AG04449 (cell line): ENCODE data around the gene GXYLT1.
A peak's percentile ranks its signal among the peaks of the same experiment; 100 is the strongest.

Source experiments
- CTCF ChIA-PET: fragments of 350-600 bp; formaldehyde crosslinking; extraction: SDS; loops from one replicate; lab custom pipeline; 2021; ENCODE audit warnings: antibody characterized with exemption; lab: Yijun Ruan, JAX
- POLR2A ChIA-PET: fragments of 400-600, 350-600 bp; formaldehyde crosslinking; extraction: SDS; loops from one replicate; lab custom pipeline; 2020; ENCODE audit warnings: antibody characterized with exemption, inconsistent platforms; lab: Yijun Ruan, JAX
- DNase-seq: peaks from one replicate; pipeline ENCODE4 v3.0.0-alpha.2; 2010; ENCODE audit warnings: low read depth, low spot score
- H3K4me3 ChIP-seq: 2 replicates; pipeline ENCODE4 v1.5.1; 2011; ENCODE audit warnings: low read depth, mild to moderate bottlenecking, control low read depth, low read length
- CTCF ChIP-seq: IDR thresholded peaks from one replicate; pipeline ENCODE4 v1.5.1; 2011; ENCODE audit warnings: mild to moderate bottlenecking, moderate library complexity, low read length, control low read depth, inconsistent platforms; ENCODE audit not compliant: insufficient read depth; ENCODE audit errors: missing control alignments

Gene GXYLT1

GRCh38 chr12:42141981-42142606, 2.6 kb downstream of the GXYLT1 start:
- TF ChIP-seq CTCF, result no peak
- no peak overlapping the region for H3K4me3 ChIP-seq
- POLR2A ChIA-PET, result interaction anchor here (0.7 kb wide), 1 partner anchor 150 kb away, joined by 4 read pairs; no protein-coding TSS in a partner anchor
- no peak for DNase-seq
- CTCF ChIA-PET, result interaction anchor here (1.4 kb wide), 1 partner anchor 11 kb away, joined by 3 read pairs; no protein-coding TSS in a partner anchor

GRCh38 chr12:42140901-42141300, 3.8 kb downstream of the GXYLT1 start:
- ChIA-PET CTCF (no interaction called here), POLR2A (no interaction called here)
- no peak for TF ChIP-seq CTCF
- no peak for DNase-seq
- H3K4me3 ChIP-seq, result no peak overlapping the region

GRCh38 chr12:42135259-42135814, 9.3 kb downstream of the GXYLT1 start:
- no peak for TF ChIP-seq CTCF
- CTCF ChIA-PET, result interaction anchor here (1.1 to 1.6 kb wide), 3 partner anchors 16 to 196 kb away, joined by 3 to 10 read pairs (median 5); no protein-coding TSS in a partner anchor
- no peak for DNase-seq

GRCh38 chr12:42130672-42131402, 13.8 kb downstream of the GXYLT1 start:
- ChIA-PET CTCF (interaction anchor here (0.8 to 3.7 kb wide), 9 partner anchors 11 to 1209 kb away, joined by 3 to 25 read pairs (median 3); no protein-coding TSS in a partner anchor), POLR2A (no interaction called here)
- DNase-seq, result no peak
- TF ChIP-seq CTCF, result no peak
- H3K4me3 ChIP-seq, result no peak overlapping the region

More at GRCh38 chr12:42135259-42135814, 9.3 kb downstream of the GXYLT1 start:
- POLR2A ChIA-PET, result no interaction called here
- no peak overlapping the region for H3K4me3 ChIP-seq

- no peak for DNase-seq
- ChIA-PET CTCF (interaction anchor here (0.7 to 5.2 kb wide), 6 partner anchors 202 to 440 kb away, joined by 3 to 56 read pairs (median 8); no protein-coding TSS in a partner anchor), POLR2A (no interaction called here)
- no peak overlapping the region for H3K4me3 ChIP-seq
- TF ChIP-seq CTCF, result peak; percentile 63
These were observed 15.0 kb downstream of the GXYLT1 start for GRCh38 chr12:42129595-42130204.
